Transverse colon (tissue), 4 donors: Measurements from ENCODE around the gene CEP170B.

Experiments used
- CTCF ChIP-seq, 5 experiments: fragments of 200-600 bp in 3 of 5; fragments of 450-650 bp in 2 of 5; sonication (generic) in 3 of 5; IDR thresholded peaks; 1 replicate in 2 of 5; 2 replicates in 3 of 5; pipeline ENCODE4 v1.5.1; 2016 to 2017; ENCODE audit warnings: antibody characterized with exemption in 5 of 5, inconsistent platforms in 3 of 5, mild to moderate bottlenecking in 2 of 5, moderate library complexity in 1 of 5
- EP300 ChIP-seq: sonication (generic); formaldehyde crosslinking; IDR thresholded peaks from one replicate; pipeline ENCODE4 v1.6.1; 2017; ENCODE audit warnings: antibody characterized with exemption, low read depth
- POLR2A ChIP-seq: fragments of 450-650 bp; IDR thresholded peaks from one replicate; pipeline ENCODE4 v1.6.1; 2016; ENCODE audit warnings: antibody characterized with exemption, mild to moderate bottlenecking, moderate library complexity
- POLR2AphosphoS5 ChIP-seq, 3 donors: sonication (generic); formaldehyde crosslinking; IDR thresholded peaks; one replicate each; pipeline ENCODE4 v1.6.1; 2016; ENCODE audit warnings: antibody characterized with exemption in 3 of 3

GRCh38 chr14:104935026-104935650 is 70.1 kb downstream of the CEP170B start:
- TF ChIP-seq CTCF (IDR thresholded peaks at IDR 0.05) (no peak), POLR2AphosphoS5 (IDR thresholded peaks at IDR 0.05) (no peak), POLR2A (no peak), EP300 (no peak)
